Parathyroid adenoma (tissue), 2 donors: Measurements from ENCODE around the gene METTL22.

Experiments
- H2AFZ ChIP-seq: fragments of 300-600 bp; sonication (generic); one replicate; pipeline ENCODE4 v1.7.0; 2017; ENCODE audit warnings: antibody characterized with exemption, mild to moderate bottlenecking
- H3K27ac ChIP-seq: fragments of 300-600 bp; sonication (generic); one replicate; pipeline ENCODE4 v1.7.0; 2017
- H3K27me3 ChIP-seq: fragments of 300-600 bp; sonication (generic); one replicate; pipeline ENCODE4 v1.7.0; 2017; ENCODE audit warnings: low read length; ENCODE audit not compliant: control insufficient read depth, insufficient read depth
- H3K36me3 ChIP-seq: fragments of 300-600 bp; sonication (generic); one replicate; pipeline ENCODE4 v1.7.0; 2017; ENCODE audit warnings: low read length; ENCODE audit not compliant: control insufficient read depth, insufficient read depth
- H3K4me1 ChIP-seq: fragments of 300-600 bp; sonication (generic); one replicate; pipeline ENCODE4 v1.7.0; 2017; ENCODE audit warnings: control low read depth
- H3K4me2 ChIP-seq: fragments of 300-600 bp; sonication (generic); one replicate; pipeline ENCODE4 v1.7.0; 2017; ENCODE audit warnings: low read length
- H3K4me3 ChIP-seq: fragments of 300-600 bp; sonication (generic); one replicate; pipeline ENCODE4 v1.7.0; 2017; ENCODE audit warnings: low read depth, low read length
- H3K79me2 ChIP-seq: fragments of 300-600 bp; sonication (generic); one replicate; pipeline ENCODE4 v1.7.0; 2017; ENCODE audit warnings: control low read depth
- H3K9ac ChIP-seq: fragments of 300-600 bp; sonication (generic); one replicate; pipeline ENCODE4 v1.7.0; 2017; ENCODE audit warnings: mild to moderate bottlenecking
- H3K9me3 ChIP-seq: fragments of 300-600 bp; sonication (generic); one replicate; pipeline ENCODE4 v1.7.0; 2017; ENCODE audit warnings: low read length; ENCODE audit not compliant: control insufficient read depth
- TF ChIP-seq, protein P1 (sequence below): fragments of 300-600 bp; sonication (generic); IDR thresholded peaks from one replicate; pipeline ENCODE4 v1.7.0; 2017; ENCODE audit warnings: antibody characterized with exemption, mild to moderate bottlenecking
- donor health status: primary hyperparathyroidism.

Gene METTL22

DNA sequence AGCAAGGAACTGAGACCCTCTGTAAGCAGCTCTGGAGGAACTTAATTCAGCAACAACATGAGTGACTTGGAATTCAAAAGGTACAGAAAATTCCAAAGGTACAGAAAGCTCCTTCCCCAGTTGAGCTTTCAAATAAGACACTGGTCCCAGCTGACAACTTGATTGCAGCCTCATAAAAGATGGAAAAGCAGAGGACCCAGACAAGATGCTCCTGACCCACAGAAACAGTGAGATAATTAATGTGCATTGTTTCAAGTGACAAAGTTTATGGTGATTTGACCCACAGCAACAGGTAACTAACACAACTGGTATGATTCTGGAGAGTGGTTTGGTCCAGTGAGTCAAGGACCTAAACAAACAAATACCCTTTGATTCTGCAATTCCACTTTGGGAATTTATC, 15.9 kb upstream of the METTL22 start:
- no peaks in the 10 kb centered on the region for H3K27me3 ChIP-seq
- H2AFZ ChIP-seq = no peak overlapping the region
- no peaks in the 10 kb centered on the region for H3K9me3 ChIP-seq
- no peaks in the 10 kb centered on the region for H3K36me3 ChIP-seq
- H3K4me3 ChIP-seq = no peak overlapping the region
- H3K9ac ChIP-seq = no peak overlapping the region
- TF ChIP-seq, protein P1, sequence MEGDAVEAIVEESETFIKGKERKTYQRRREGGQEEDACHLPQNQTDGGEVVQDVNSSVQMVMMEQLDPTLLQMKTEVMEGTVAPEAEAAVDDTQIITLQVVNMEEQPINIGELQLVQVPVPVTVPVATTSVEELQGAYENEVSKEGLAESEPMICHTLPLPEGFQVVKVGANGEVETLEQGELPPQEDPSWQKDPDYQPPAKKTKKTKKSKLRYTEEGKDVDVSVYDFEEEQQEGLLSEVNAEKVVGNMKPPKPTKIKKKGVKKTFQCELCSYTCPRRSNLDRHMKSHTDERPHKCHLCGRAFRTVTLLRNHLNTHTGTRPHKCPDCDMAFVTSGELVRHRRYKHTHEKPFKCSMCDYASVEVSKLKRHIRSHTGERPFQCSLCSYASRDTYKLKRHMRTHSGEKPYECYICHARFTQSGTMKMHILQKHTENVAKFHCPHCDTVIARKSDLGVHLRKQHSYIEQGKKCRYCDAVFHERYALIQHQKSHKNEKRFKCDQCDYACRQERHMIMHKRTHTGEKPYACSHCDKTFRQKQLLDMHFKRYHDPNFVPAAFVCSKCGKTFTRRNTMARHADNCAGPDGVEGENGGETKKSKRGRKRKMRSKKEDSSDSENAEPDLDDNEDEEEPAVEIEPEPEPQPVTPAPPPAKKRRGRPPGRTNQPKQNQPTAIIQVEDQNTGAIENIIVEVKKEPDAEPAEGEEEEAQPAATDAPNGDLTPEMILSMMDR = no peak
- H3K79me2 ChIP-seq = no peaks in the 10 kb centered on the region
- no peaks in the 10 kb centered on the region for H3K4me1 ChIP-seq
- no peak overlapping the region for H3K4me2 ChIP-seq
- H3K27ac ChIP-seq = no peak overlapping the region

DNA sequence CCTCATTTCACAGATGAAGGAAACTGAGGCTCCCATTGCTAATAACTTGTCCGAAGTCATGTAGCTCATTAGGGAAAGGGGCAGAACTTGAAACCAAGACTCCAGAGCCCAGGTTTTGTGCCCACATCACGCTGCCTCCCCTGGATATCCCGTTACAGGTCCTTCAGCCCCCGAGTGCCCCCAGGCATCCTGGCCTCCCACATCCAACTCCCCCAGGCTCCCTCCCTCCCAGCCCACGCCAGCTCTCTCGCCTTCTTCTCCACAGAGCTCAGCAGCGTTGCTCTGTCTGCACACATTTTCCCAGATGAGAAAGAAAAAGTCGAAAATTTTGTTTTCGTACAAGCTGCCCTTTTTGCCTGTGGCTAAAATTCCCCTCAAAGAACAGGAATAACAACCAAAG, 14.3 kb upstream of the METTL22 start:
- H3K36me3 ChIP-seq = no peaks in the 10 kb centered on the region
- no peak overlapping the region for H3K4me3 ChIP-seq
- no peaks in the 10 kb centered on the region for H3K9me3 ChIP-seq
- H3K4me1 ChIP-seq = no peaks in the 10 kb centered on the region
- TF ChIP-seq, protein P1 = no peak
- H3K79me2 ChIP-seq = no peaks in the 10 kb centered on the region
- H3K27me3 ChIP-seq = no peaks in the 10 kb centered on the region
- H2AFZ ChIP-seq = no peak overlapping the region
- no peak overlapping the region for H3K4me2 ChIP-seq
- no peak overlapping the region for H3K27ac ChIP-seq
- no peak overlapping the region for H3K9ac ChIP-seq

DNA sequence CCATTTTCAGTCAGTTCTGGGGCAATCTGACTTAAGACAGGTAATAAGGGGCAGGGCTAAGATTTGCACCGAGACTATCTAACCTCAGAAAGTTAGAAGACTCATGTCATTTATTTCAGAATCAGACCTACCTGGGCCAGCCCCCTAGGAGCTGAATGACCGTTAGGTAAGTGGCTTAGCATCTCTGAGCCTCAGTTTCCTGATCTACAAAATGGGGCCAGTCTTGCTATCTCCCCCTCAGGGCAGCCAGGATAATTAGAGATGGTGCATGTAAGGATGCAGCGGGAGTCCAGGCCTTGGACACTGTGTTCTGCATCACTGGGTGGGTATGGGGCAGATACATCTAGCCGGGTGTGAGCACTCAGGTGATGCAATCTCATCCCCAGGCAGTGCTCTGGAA, 10.4 kb upstream of the METTL22 start:
- Histone ChIP-seq H2AFZ (no peak overlapping the region), H3K4me2 (no peak overlapping the region), H3K9me3 (no peaks in the 10 kb centered on the region), H3K27ac (no peak overlapping the region), H3K27me3 (no peaks in the 10 kb centered on the region), H3K36me3 (no peaks in the 10 kb centered on the region), H3K79me2 (no peaks in the 10 kb centered on the region), H3K9ac (no peak overlapping the region), H3K4me1 (no peaks in the 10 kb centered on the region), H3K4me3 (no peak overlapping the region)
- TF ChIP-seq, protein P1 = no peak

DNA sequence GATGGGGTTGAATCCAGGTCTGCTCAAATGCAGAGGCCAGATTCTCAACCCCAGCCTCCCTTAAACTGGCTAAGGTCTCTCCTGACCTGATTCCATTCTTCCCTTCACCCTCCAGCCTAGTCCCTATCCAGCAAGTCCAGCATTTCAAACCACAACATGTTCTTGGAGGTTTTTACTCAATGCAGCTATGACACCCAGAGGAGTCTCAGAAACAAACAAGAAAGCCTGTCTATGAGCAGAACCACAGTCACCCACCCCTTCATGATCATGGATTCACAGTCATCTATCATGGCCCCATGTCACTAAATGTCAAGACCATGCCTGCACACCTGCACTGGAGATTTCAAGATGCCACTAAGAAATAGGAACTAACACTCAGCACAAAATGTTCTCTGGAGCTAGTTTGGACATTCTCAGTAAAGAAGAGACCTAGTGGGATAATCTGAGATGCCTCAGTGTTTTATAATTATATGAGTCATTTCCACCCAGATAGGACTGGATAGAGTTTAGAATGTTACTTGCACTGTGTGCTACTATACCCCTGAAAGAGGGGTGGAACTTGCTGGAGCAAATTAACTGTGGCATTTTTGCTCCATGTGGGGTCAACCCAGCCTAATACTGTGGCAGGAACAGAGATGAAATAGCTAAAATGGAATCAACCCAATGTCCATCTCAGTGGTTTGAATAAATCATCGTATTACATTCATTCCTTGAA, 9.5 kb upstream of the METTL22 start:
- Histone ChIP-seq H3K4me2 (no peak overlapping the region), H3K79me2 (no peaks in the 10 kb centered on the region), H3K9me3 (no peaks in the 10 kb centered on the region), H3K36me3 (no peaks in the 10 kb centered on the region), H3K4me1 (no peaks in the 10 kb centered on the region), H3K27me3 (no peaks in the 10 kb centered on the region), H3K27ac (no peak overlapping the region), H3K9ac (no peak overlapping the region), H2AFZ (no peak overlapping the region), H3K4me3 (no peak overlapping the region)
- TF ChIP-seq, protein P1 = no peak

DNA sequence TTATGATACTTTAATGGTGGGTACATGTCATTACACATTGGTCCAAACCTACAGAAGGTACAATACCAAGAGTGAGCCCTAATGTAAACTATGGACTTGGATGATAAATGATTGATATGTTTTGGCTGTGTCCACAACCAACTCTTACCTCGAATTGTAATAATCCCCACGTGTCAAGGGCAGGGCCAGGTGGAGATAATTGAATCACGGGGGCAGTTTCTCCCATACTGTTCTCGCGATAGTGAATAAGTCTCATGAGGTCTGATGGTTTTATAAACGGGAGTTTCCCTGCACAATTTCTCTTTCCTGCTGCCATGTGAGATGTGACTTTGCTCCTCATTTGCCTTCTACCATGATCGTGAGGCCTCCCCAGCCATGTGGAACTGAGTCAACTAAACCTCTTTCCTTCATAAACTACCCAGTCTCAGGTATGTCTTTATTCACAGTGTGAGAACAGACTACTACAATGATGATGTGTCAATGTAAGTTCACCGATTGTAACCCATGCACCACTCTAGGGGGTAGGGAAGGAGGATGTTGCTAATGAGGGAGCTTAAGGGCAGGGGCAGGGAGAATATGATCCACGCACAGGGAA, 7.0 kb upstream of the METTL22 start:
- Histone ChIP-seq H3K36me3 (no peaks in the 10 kb centered on the region), H3K9me3 (no peaks in the 10 kb centered on the region), H2AFZ (no peak overlapping the region), H3K4me3 (no peak overlapping the region), H3K79me2 (no peaks in the 10 kb centered on the region), H3K4me1 (no peaks in the 10 kb centered on the region), H3K4me2 (no peak overlapping the region), H3K9ac (no peak overlapping the region), H3K27ac (no peak overlapping the region), H3K27me3 (no peaks in the 10 kb centered on the region)
- TF ChIP-seq, protein P1 = no peak
